ENCODE measurements around the gene ETV3L. TPM values are rescaled to one million over a fixed set of nuclear protein-coding genes. Genes with fewer than 3 reads are reported as not detected.
"Not testable (repeated sequence)": the region's sequence is repeated elsewhere in the genome, so short reads cannot be mapped to it uniquely, and the experiment has no call there.

ETV3L gene
- total RNA-seq, 2 experiments from 2014 or later: not detected

DNA sequence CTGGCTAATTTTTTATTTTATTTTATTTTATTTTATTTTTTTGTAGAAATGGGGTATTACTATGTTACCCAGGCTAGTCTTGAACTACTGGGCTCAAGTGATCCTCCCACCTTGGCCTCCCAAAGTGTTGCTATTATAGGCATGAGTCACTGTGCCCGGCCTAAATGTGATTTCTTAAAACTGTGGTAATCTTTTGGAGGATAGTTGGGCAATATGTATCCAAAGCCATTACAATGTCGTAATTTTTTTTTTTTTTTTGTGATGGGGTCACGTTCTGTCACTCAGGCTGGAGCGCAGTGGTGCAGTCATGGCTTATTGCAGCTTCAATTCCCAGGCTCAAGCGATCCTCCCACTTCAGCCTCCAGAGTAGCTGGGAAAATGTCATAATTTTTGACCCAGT lies 14.2 kb downstream of the ETV3L start:
- no peak for DNase-seq
- H3K27me3 Mint-ChIP-seq: peaks cover 13% of the 10 kb centered on the region
- ChIA-PET POLR2A (no interaction called here), CTCF (interaction anchor here (0.6 to 3.2 kb wide), 2 partner anchors 11 to 69 kb away, joined by 3 to 10 read pairs; no protein-coding TSS in a partner anchor)
- H3K27ac Mint-ChIP-seq: no peak overlapping the region
- no peak overlapping the region for H3K4me3 Mint-ChIP-seq
- no peaks in the 10 kb centered on the region for H3K36me3 Mint-ChIP-seq (ENCODE audit: low read depth)
- no peaks in the 10 kb centered on the region for H3K9me3 Mint-ChIP-seq
- no peaks in the 10 kb centered on the region for H3K4me1 Mint-ChIP-seq

DNA sequence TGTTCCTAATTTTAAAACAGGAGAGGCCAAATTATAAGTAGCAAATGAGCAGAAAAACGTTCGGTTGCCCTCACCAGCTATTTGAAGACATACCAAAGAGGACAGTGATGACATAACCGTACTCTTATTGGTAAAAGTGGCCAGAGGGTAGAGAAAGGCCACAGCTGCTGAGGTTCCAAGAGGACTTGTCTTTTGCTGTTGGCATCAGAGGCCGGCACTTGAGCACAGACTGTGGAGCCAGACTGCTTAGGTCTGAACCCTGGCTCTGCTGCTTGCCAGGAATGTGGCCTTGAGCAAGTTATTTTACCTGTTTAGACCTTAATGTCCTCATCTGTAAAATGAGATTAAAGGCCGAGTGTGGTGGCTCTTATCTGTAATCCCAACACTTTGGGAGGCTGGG lies 14.9 kb downstream of the ETV3L start:
- Mint-ChIP-seq H3K9me3 (no peaks in the 10 kb centered on the region), H3K27me3 (peaks cover 10% of the 10 kb centered on the region), H3K27ac (no peak overlapping the region), H3K4me1 (no peaks in the 10 kb centered on the region), H3K36me3 (ENCODE audit: low read depth) (no peaks in the 10 kb centered on the region), H3K4me3 (no peak overlapping the region)
- DNase-seq: no peak
- CTCF ChIA-PET: interaction anchor here (0.6 to 3.2 kb wide), 2 partner anchors 11 to 68 kb away, joined by 3 to 10 read pairs; no protein-coding TSS in a partner anchor
- POLR2A ChIA-PET: no interaction called here

DNA sequence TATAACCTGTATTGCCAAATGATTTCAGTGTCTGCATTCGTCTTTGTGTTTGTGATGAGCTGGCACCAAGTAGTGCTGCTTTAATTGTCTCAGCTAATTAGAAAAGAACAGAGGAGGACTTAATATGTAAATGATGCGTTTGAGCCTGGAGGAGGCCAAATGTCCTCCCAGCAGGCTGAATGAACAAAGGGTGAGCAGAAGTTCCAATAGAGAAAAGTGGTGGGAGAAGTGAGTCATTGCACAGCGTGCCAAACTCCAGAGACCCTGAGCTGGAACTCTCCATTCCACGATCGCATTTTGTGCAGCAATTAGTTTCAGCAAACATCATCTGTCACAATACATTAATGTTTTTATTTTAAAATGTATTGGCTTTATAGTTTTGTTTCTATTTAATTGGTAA lies 17.9 kb downstream of the ETV3L start:
- no peaks in the 10 kb centered on the region for H3K36me3 Mint-ChIP-seq (ENCODE audit: low read depth)
- ChIA-PET CTCF (interaction anchor here (0.6 to 2.4 kb wide), 6 partner anchors 8 to 264 kb away, joined by 3 to 20 read pairs (median 4); partner anchors contain the start of gene ETV3L), POLR2A (no interaction called here)
- DNase-seq: no peak
- H3K27ac Mint-ChIP-seq: no peak overlapping the region
- no peaks in the 10 kb centered on the region for H3K4me1 Mint-ChIP-seq
- peaks cover 26% of the 10 kb centered on the region for H3K27me3 Mint-ChIP-seq
- H3K9me3 Mint-ChIP-seq: no peaks in the 10 kb centered on the region
- no peak overlapping the region for H3K4me3 Mint-ChIP-seq

DNA sequence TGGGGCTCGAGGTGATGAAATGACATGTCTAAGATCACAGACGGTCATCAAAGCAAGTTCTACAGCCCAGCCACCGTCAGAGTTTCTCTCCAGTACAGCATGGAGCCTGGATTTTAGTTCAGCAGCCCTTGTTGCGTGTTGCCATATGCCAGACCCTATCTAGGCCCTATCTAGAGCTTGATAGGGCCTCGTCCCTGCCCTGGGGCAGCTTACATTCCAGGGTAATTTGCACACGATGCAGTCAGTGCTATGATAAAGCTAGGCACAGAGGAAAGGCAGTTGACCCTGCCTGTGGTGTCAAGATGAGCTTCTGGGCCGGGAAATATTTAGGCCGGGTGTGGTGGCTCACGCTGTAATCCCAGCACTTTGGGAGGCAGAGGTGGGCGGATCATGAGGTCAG lies 18.9 kb downstream of the ETV3L start:
- Mint-ChIP-seq H3K9me3 (no peaks in the 10 kb centered on the region), H3K4me3 (no peak overlapping the region), H3K27me3 (peaks cover 30% of the 10 kb centered on the region), H3K27ac (no peak overlapping the region), H3K4me1 (no peaks in the 10 kb centered on the region), H3K36me3 (ENCODE audit: low read depth) (no peaks in the 10 kb centered on the region)
- ChIA-PET CTCF (interaction anchor here (1.2 to 2.4 kb wide), 3 partner anchors 9 to 70 kb away, joined by 3 to 20 read pairs (median 4); partner anchors contain the start of gene ETV3L), POLR2A (no interaction called here)
- no peak for DNase-seq

DNA sequence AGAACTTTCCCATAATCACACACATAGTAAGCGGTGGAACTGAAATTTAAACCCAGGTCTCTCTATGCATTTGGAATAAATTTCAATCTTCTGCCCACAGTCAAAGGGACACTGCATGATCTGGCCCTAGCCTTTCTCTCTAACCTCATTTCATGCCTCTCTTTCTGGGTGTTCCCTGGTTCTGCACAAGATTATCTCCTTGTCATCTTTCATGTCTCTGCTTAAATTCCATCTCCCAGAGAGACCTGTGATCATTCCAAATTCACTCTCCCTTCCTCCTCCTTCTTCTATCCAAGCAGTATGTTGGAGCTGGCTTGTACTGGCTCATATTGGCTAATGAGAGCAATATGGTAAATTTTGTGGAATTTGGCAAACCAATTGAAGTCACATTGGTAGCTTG lies 22.2 kb downstream of the ETV3L start:
- no peak for DNase-seq
- ChIA-PET POLR2A (no interaction called here), CTCF (no interaction called here)
- Mint-ChIP-seq H3K4me1 (peaks cover 2% of the 10 kb centered on the region), H3K27ac (no peak overlapping the region), H3K36me3 (ENCODE audit: low read depth) (no peaks in the 10 kb centered on the region), H3K27me3 (peaks cover 30% of the 10 kb centered on the region), H3K4me3 (no peak overlapping the region), H3K9me3 (no peaks in the 10 kb centered on the region)

DNA sequence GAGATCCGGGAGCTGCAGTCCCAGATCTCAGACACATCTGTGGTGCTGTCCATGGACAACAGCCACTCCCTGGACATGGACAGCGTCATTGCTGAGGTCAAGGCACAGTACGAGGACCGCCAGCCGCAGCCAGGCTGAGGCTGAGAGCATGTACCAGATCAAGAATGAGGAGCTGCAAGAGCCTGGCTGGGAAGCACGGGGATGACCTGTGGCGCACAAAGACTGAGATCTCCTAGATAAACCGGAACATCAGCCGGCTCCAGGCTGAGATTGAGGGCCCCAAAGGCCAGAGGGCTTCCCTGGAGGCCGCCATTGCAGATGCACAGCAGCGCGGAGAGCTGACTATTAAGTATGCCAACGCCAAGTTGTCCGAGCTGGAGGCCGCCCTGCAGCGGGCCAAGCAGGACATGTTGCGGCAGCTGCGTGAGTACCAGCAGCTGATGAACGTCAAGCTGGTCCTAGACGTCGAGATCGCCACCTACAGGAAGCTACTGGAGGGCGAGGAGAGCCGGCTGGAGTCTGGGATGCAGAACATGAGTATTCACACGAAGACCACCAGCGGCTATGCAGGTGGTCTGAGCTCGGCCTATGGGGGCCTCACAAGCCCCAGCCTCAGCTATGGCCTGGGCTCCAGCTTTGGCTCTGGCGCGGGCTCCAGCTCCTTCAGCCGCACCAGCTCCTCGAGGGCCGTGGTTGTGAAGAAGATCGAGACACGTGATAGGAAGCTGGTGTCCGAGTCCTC lies 25.5 kb downstream of the ETV3L start:
- peaks cover 25% of the 10 kb centered on the region for H3K27me3 Mint-ChIP-seq
- H3K9me3 Mint-ChIP-seq: no peaks in the 10 kb centered on the region
- ChIA-PET CTCF (interaction anchor here (0.8 to 3.6 kb wide), 3 partner anchors 8 to 182 kb away, joined by 4 to 10 read pairs (median 4); no protein-coding TSS in a partner anchor), POLR2A (no interaction called here)
- H3K27ac Mint-ChIP-seq: no peak overlapping the region
- DNase-seq: peak; percentile 40
- no peaks in the 10 kb centered on the region for H3K36me3 Mint-ChIP-seq (ENCODE audit: low read depth)
- no peak overlapping the region for H3K4me3 Mint-ChIP-seq
- peaks cover 2% of the 10 kb centered on the region for H3K4me1 Mint-ChIP-seq

DNA sequence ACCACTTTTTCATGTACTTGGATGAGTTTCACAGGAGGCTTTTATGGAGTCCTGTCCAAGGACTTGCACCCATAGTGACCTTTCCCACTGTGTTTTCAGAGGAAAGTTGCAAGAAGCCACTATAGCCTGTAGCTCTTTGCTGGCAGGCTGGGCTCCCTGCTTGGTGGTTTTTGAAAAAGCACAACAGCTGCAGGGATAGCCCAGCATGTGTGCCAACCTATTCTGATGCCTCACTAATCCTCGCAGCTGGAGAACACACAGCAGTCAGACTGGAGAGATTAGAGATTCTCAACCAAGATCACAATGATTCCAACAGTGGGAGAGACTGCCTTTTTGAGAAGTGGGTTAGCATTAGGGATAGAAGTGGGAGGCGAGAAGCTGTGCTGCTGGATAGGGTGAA lies 30.0 kb downstream of the ETV3L start:
- DNase-seq: no peak
- H3K4me1 Mint-ChIP-seq: peaks cover 9% of the 10 kb centered on the region
- ChIA-PET CTCF (no interaction called here), POLR2A (no interaction called here)
- no peaks in the 10 kb centered on the region for H3K9me3 Mint-ChIP-seq
- H3K27me3 Mint-ChIP-seq: peaks cover 35% of the 10 kb centered on the region
- no peak overlapping the region for H3K4me3 Mint-ChIP-seq
- no peak overlapping the region for H3K27ac Mint-ChIP-seq
- no peaks in the 10 kb centered on the region for H3K36me3 Mint-ChIP-seq (ENCODE audit: low read depth)

DNA sequence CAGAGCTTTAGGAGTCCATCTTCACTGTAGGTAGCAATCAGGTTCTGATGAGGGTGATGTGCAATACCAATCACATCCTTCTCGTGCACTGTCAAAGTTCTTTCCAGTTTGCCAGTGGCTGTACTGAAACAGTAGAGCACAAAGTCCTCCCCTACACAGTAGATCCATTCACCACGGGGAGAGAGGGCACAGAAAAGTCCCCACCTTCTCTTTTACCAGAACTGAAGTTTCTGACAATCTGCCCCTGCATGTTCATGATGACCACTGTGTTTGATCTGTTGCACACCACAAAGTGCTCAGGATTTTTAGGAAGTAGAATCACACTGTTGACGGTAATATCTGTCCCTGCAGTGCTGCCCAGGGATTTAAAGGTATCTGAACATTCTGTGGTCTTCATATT lies 40.4 kb downstream of the ETV3L start:
- POLR2A ChIA-PET; DNase-seq; H3K4me3 Mint-ChIP-seq; H3K27ac Mint-ChIP-seq; H3K36me3 Mint-ChIP-seq (ENCODE audit: low read depth); H3K9me3 Mint-ChIP-seq; CTCF ChIA-PET; H3K4me1 Mint-ChIP-seq: not testable (repeated sequence)
- peaks cover 39% of the 10 kb centered on the region for H3K27me3 Mint-ChIP-seq

DNA sequence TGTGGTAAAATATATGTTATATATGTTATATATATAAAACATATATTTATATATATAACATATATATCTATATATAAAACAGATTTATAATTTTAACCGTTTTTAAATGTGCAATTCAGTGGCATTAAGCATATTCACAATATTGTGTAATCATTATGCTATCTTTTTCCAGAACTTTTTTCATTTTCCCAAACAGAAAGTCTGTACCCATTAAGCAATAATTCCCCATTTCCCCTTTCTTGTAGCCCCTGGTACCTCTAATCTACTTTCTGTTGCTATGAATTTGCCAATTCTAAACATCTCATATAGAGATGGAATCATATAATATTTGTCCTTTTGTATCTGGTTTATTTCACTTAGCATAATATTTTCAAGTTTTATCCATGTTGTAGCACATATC lies 43.3 kb downstream of the ETV3L start:
- ChIA-PET POLR2A (no interaction called here), CTCF (no interaction called here)
- H3K9me3 Mint-ChIP-seq: peaks cover 8% of the 10 kb centered on the region
- DNase-seq: no peak
- no peak overlapping the region for H3K4me3 Mint-ChIP-seq
- peaks cover 50% of the 10 kb centered on the region for H3K27me3 Mint-ChIP-seq
- no peaks in the 10 kb centered on the region for H3K4me1 Mint-ChIP-seq
- H3K27ac Mint-ChIP-seq: no peak overlapping the region
- no peaks in the 10 kb centered on the region for H3K36me3 Mint-ChIP-seq (ENCODE audit: low read depth)

DNA sequence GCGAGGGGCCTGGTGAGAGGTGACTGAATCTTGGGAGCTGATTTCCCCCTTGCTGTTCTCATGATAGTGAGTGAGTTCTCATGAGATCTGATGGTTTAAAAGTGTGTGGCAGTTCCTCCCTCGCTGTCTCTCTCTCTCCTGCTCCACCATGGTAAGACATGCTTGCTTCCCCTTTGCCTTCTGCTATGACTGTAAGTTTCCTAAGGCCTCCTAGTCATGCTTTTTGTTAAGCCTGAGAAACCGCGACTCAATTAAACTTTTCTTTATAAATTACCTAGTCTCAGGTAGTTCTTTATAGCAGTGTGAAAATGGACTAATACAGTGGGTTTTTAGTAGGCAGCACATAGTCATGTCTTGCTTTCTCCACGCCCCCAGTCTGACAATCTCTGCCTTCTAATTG lies 43.9 kb downstream of the ETV3L start:
- CTCF ChIA-PET; H3K9me3 Mint-ChIP-seq; DNase-seq; H3K4me1 Mint-ChIP-seq; H3K27ac Mint-ChIP-seq; H3K36me3 Mint-ChIP-seq (ENCODE audit: low read depth); POLR2A ChIA-PET; H3K4me3 Mint-ChIP-seq: not testable (repeated sequence)
- peaks cover 49% of the 10 kb centered on the region for H3K27me3 Mint-ChIP-seq

DNA sequence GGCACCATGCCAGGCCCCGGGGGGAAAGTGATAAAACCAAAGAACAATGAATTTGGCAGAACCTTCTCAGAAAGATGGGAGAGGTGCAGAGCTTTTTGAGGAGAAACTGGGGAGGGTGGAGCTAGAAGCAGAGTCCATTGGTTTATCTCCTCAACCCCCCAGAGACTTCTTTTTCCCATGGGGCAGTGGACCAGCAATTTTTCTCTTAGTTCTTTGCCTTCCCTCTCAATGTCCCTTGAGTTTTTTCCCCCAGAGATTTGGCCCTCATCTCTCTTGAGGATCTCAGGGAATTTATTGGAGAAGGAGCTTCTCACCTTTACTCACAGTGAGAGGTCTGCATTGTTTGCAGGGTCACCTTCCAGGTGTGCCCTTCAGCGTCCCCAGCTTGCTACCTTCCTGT lies 48.8 kb downstream of the ETV3L start:
- CTCF ChIA-PET: interaction anchor here (1.4 kb wide), 1 partner anchor 22 kb away, joined by 3 read pairs; no protein-coding TSS in a partner anchor
- H3K4me1 Mint-ChIP-seq: peaks cover 7% of the 10 kb centered on the region
- no peak overlapping the region for H3K4me3 Mint-ChIP-seq
- DNase-seq: no peak
- peaks cover 6% of the 10 kb centered on the region for H3K9me3 Mint-ChIP-seq
- peaks cover 66% of the 10 kb centered on the region for H3K27me3 Mint-ChIP-seq
- POLR2A ChIA-PET: no interaction called here
- H3K27ac Mint-ChIP-seq: no peak overlapping the region
- H3K36me3 Mint-ChIP-seq (ENCODE audit: low read depth): peaks cover 3% of the 10 kb centered on the region

DNA sequence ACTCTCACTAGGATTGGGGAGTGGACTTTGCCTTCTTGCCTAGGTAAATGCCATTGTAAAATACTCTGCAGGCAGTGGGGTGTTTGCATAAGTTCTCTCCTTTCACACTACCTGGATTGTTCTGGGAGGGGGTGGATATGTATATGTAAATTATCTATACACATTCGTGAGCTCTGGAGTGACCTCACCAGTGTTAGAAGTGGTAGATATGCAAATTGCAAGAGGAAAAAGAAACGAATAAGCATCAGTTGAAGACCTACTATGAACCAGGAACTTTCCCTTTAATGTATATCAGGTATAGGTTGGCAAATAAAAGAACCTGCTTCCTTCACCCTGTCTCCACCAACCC lies 52.6 kb downstream of the ETV3L start:
- Mint-ChIP-seq H3K27me3 (peaks cover 78% of the 10 kb centered on the region), H3K4me1 (peaks cover 12% of the 10 kb centered on the region), H3K4me3 (no peak overlapping the region), H3K36me3 (ENCODE audit: low read depth) (peaks cover 3% of the 10 kb centered on the region), H3K9me3 (peaks cover 2% of the 10 kb centered on the region), H3K27ac (no peak overlapping the region)
- CTCF ChIA-PET: no interaction called here
- no peak for DNase-seq
- POLR2A ChIA-PET: no interaction called here

DNA sequence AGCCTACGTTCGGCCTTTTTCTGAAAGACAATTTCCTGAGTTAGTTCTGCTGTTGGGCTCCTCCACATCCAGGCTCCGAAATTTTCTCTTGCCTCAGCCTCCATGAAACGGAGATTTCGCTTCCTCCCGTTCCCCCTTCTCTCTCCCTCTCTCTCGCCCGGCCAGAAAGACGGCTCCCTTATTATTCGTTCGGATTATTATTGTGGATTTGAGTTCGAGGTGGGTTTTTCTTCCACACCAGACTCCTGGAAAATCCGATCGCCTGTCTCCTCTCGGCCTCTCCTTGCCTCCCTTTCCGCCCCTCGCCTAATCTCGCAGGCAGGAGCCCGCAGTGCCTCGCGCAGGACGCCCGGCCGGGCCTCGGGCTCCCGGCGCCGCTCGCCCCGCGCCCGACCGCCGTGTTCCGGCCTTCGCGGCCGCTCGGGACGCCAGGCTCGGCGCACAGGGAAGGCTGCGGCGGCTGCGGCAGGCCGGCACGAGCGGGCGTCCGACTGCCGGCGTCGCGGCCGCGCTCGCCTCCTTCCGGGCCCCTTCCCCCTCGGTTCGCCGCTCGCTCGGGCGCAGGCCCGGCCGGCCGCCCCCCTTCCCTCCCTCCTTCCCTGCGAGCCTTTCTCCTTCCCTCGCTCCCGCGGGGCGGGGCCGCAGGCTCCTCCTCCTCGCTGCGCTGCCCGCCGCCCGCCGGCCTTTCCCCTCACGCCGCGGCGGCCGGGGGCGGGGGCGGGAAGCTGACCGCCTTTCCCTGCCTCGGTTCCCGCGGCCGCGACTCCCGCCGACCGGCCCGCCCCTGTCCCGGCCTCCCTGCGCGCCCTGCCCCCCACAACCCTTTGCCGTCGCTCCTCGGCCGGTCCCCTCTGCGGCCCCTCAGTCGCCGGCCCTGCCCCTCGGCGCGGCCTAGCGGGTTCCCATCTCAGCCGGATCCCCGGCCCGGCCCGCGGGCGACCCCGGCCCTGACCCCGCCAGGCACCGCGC lies 54.1 kb downstream of the ETV3L start, which contains the start of gene ARHGEF11:
Gene ARHGEF11, minus strand, starts transcription at position 493 of the 969 bp plus-strand sequence. CDS start 1,412 bp downstream, outside the sequence.
- Mint-ChIP-seq H3K9me3 (no peaks in the 10 kb centered on the region), H3K27ac (peak within 1 kb of the TSS; percentile 14), H3K27me3 (peaks cover 81% of the 10 kb centered on the region), H3K4me3 (peak within 1 kb of the TSS; percentile 71), H3K36me3 (ENCODE audit: low read depth) (peaks cover 3% of the 10 kb centered on the region), H3K4me1 (peaks cover 12% of the 10 kb centered on the region)
- DNase-seq: no peak
- POLR2A ChIA-PET: no interaction called here
- CTCF ChIA-PET: no interaction called here

Measured in activated CD4-positive, alpha-beta T cell treated with anti-CD3 and anti-CD28 coated beads, Interleukin-2, amount 10 ng/mL, durations not matched to agents 7 days and 5 days (primary cell).